GM21717 (cell line): ENCODE data around the gene NDUFS8.

ENCODE experiments used
- ATAC-seq: cut with Tn5 transposase; IDR thresholded peaks from one replicate; pipeline ENCODE4 v1.9.1; 2021; ENCODE audit warnings: mild to moderate bottlenecking, moderate library complexity; ENCODE audit not compliant: unreplicated experiment

NDUFS8 gene

GRCh38 chr11:68014947-68015447 lies 15.5 kb upstream of the NDUFS8 start:
- no peak for ATAC-seq

- no peak for ATAC-seq
Observed at GRCh38 chr11:68015467-68015866, 15.0 kb upstream of the NDUFS8 start.

- ATAC-seq, result no peak
Observed at GRCh38 chr11:68016161-68016903, 14.1 kb upstream of the NDUFS8 start.

DNA sequence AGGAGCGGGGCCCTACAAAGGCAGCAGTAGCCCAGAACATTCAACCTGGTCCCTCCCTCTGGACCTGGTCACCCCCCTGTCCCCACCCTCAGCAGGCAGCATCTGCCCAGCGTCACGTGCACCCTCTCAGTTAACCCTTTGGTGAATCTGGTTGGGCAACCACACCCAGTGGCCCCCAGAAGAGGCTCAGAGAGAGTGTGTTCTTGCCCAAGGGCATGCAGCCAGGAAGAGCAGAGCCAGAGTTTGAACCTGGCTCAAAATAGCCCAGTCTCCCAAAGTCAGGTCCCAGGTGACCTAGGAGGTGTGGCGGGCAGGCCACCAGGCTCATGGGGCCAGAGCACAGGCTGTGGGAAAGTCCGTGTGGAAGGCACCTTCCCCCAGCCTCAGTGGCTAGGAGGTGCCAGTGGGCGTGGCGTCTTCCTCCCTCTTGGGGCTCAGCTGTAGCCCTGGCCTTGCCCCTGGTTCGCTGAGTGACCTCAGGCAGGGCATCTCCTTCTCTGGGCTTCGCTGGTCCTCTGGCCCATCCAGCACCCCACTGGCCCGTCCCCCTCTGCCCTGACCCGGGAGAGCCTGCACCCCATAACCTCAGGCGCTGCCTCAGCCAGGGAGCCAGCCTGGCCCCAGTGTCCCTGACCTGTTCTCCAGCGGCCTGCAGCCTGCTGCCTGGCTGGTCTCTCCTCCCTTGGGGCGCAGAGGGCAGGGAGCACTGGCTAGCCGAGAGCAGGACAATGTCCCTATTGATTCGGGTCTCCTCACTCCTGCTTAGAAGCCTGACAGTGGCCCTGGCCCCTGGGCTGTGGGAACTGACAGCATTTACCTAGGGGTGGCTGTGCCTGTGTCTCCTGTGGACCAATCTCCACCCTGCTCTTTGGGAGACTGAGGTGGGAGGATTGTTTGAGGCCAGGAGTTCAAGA lies 13.3 kb upstream of the NDUFS8 start:
- no peak for ATAC-seq

DNA sequence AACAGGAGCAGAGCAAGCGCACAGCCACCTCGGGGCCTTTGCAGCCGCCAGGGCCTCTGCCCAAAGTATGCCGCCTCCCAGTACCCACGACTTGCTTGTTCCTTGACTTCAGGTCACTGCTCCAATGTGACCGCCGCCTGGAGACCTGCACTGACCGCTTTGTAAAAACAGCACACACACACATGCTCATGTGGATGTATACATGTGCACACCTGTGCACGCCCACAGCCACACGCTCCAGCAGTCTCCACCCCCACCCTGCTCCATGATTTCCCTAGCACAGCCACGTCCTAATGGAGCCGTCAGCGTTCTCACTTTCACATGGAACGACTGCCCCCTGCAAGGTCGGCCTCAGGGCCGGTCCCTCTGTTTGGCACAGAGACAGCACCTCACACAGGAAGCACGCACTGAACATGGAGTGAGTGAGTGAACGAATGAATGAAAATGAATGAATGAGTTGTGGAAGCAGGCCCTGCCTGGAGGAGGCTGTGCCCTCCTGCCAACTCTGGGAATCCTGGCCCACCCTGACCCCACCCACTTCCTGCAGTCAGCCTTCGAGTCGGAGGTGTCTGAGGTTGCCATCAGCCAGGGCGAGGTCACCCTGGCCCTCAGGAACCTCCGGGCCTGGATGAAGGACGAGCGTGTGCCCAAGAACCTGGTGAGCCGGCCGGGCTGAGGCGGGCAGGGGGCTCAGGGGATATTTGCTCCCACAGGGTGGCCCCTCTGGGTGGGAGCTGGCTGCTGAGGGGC lies 12.3 kb upstream of the NDUFS8 start:
- ATAC-seq, result no peak

GRCh38 chr11:68018730-68019190 lies 11.7 kb upstream of the NDUFS8 start:
- ATAC-seq, result no peak

DNA sequence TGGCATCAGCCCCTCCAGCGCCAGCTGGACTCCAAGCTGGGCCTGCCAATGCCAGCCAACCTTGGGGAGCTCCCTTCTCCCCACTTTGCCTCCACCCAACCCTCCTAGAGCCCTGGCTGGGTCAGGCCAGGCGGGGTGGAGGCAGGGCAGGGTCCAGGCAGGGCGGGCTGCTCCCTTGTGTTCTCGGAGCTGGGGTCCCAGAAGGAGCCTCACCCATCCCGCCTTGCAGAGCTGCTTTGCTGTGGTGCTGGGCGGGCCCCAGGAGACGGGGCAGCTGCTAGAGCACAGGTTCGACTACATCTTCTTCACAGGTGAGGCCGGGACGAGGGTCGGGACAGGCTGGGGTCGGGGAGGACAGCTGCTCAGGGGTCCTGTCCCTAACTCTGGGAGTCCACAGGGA lies 11.0 kb upstream of the NDUFS8 start:
- no peak for ATAC-seq

- ATAC-seq, result no peak
Observed at GRCh38 chr11:68020575-68020974, 9.9 kb upstream of the NDUFS8 start.

- ATAC-seq, result no peak
Observed at GRCh38 chr11:68021167-68021787, 9.2 kb upstream of the NDUFS8 start.

DNA sequence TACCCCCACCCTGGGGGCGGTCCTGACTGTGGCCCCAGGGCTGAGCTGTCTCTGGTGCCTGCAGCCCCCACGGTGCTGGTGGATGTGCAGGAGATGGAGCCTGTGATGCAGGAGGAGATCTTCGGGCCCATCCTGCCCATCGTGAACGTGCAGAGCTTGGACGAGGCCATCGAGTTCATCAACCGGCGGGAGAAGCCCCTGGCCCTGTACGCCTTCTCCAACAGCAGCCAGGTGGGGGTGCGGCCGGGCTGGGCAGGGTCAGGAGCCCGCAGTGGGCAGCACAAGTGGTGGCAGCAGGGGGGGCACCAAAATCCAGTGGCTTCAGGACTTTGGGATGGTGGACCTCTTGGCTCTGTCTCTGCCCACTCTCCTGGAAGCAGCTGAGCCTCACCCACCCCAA lies 8.0 kb upstream of the NDUFS8 start:
- ATAC-seq, result no peak

DNA sequence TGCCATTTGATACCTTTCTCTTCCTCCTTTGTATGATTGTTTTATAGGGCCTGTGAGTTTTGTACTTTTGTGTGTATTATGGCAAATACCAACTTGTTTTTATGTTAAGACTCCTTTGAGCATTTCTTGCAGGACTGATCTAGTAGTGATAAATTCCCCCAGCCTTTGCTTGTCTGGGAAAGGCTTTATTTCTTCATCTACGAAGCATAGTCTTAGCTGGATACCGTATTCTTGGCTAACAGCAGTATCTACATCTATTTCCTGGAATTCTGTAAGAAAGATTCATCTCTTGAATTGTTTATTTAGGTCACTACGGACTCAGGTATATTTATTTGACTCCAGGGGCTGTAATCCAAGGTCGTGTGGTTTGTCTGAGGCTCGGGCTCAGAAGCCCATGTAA lies 6.0 kb upstream of the NDUFS8 start:
- no peak for ATAC-seq

GRCh38 chr11:68025047-68025446 lies 5.4 kb upstream of the NDUFS8 start:
- ATAC-seq, result no peak

DNA sequence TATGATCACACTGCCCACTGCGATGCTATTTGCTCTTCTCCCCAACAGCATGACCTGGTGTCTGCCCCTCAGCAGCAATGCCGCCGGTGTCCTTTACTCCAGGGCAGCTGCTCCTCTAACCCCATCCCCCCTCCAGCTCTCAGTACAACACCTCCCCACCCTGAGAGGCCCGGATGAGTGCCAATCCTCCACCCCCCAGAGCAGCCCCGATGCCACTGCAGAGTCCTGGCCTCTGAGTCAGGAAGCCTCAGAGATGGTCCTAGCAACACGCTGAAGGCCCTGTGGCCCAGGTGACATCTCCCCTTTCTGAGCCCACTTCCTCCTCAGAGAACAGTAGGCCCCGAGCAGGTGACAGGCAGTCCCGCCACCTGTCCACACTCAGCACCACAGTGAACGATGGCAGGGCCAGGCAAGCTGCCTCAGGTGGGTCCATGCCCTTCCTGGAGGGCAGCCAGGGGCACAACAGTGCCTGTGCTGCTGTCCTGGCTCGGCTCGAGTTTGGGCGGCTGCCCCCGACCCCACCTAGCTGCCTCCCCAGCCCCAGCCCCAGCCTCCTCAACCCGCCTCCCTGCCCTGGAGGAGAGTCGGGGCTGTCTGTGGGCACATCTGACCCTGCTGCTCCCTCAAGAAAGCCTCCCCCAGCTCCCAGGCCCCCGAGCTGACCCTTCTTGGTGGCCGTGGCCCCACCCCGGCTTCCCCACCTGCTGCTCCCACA lies 3.9 kb upstream of the NDUFS8 start:
- no peak for ATAC-seq

GRCh38 chr11:68027667-68028066 lies 2.8 kb upstream of the NDUFS8 start:
- no peak for ATAC-seq

GRCh38 chr11:68028802-68029545 lies 1.5 kb upstream of the NDUFS8 start:
- ATAC-seq, result no peak

DNA sequence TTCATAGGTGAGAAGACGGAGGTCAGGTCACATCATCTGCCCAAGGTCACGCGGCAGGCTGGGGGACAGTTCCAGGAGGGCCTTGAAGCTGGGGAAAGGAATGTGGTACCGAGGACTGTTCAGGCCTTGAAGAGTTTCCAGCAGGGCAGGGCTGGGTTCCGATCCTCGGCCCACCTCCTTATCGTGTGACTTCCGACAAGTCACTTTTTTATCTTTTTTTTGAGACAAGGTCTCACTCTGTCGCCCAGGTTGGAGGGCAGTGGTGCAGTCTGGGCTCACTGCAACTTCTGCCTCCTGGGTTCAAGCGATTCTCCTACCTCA lies 623 bp downstream of the NDUFS8 start:
- ATAC-seq, result no peak

- ATAC-seq, result no peak
Observed at GRCh38 chr11:68032003-68032402, 1.5 kb downstream of the NDUFS8 start.

GRCh38 chr11:68032997-68033707 lies 2.7 kb downstream of the NDUFS8 start:
- ATAC-seq, result no peak

GRCh38 chr11:68033708-68034045 lies 3.2 kb downstream of the NDUFS8 start:
- no peak for ATAC-seq
